Endothelial cell (in vitro differentiated cells): ENCODE results near the gene ARID1B. TPM values are rescaled to one million over a fixed set of nuclear protein-coding genes. Genes with fewer than 3 reads are reported as not detected.

ENCODE experiments used
- DNase-seq: peaks from one replicate; pipeline ENCODE4 v3.0.0; 2021; ENCODE audit warnings: low spot score
- H3K27ac Mint-ChIP-seq: one replicate; pipeline ENCODE4 v1.8.0; 2021; ENCODE audit warnings: mixed read lengths, inconsistent platforms; ENCODE audit not compliant: unreplicated experiment
- H3K27me3 Mint-ChIP-seq: one replicate; pipeline ENCODE4 v1.8.0; 2021; ENCODE audit warnings: mild to moderate bottlenecking, moderate library complexity, mixed read lengths, inconsistent platforms; ENCODE audit not compliant: unreplicated experiment
- H3K36me3 Mint-ChIP-seq: one replicate; pipeline ENCODE4 v1.8.0; 2021; ENCODE audit warnings: mild to moderate bottlenecking, low read depth, mixed read lengths, inconsistent platforms; ENCODE audit not compliant: unreplicated experiment
- H3K4me1 Mint-ChIP-seq: one replicate; pipeline ENCODE4 v1.8.0; 2021; ENCODE audit warnings: mild to moderate bottlenecking, mixed read lengths, inconsistent platforms; ENCODE audit not compliant: unreplicated experiment
- H3K4me3 Mint-ChIP-seq: one replicate; pipeline ENCODE4 v1.8.0; 2021; ENCODE audit warnings: mild to moderate bottlenecking, mixed read lengths, inconsistent platforms; ENCODE audit not compliant: unreplicated experiment
- H3K9me3 Mint-ChIP-seq: one replicate; pipeline ENCODE4 v1.8.0; 2021; ENCODE audit warnings: mixed read lengths, inconsistent platforms; ENCODE audit not compliant: unreplicated experiment
- CTCF ChIP-seq: fragments of 200-600 bp; sonication (generic); IDR thresholded peaks from one replicate; pipeline ENCODE4 v1.5.0; 2021; ENCODE audit warnings: antibody characterized with exemption; ENCODE audit not compliant: unreplicated experiment
- total RNA-seq: library from RNA; stranded (reverse); fragmentation: NEBNext Ultra II Directional; extraction: Animal tissue kit (Norgen Biotek cat#: 25700); gene quantifications from one replicate; pipeline ENCODE4 v1.2.1, GENCODE V29; 2021; ENCODE audit not compliant: unreplicated experiment

Gene ARID1B
- total RNA-seq, 1 donor from 2014 or later = 104 TPM

GRCh38 chr6:157226761-157227160 lies 449.6 kb downstream of the ARID1B start:
- no peak for DNase-seq
- peaks cover 13% of the 10 kb centered on the region for H3K27me3 Mint-ChIP-seq
- peaks cover 8% of the 10 kb centered on the region for H3K36me3 Mint-ChIP-seq
- H3K27ac Mint-ChIP-seq = no peak overlapping the region
- no peaks in the 10 kb centered on the region for H3K4me1 Mint-ChIP-seq
- no peaks in the 10 kb centered on the region for H3K9me3 Mint-ChIP-seq
- H3K4me3 Mint-ChIP-seq = no peak overlapping the region
- TF ChIP-seq CTCF = no peak

- H3K27me3 Mint-ChIP-seq = peaks cover 10% of the 10 kb centered on the region
- H3K4me3 Mint-ChIP-seq = no peak overlapping the region
- no peaks in the 10 kb centered on the region for H3K9me3 Mint-ChIP-seq
- no peak for DNase-seq
- H3K27ac Mint-ChIP-seq = no peak overlapping the region
- peaks cover 8% of the 10 kb centered on the region for H3K36me3 Mint-ChIP-seq
- peak; percentile 58 for TF ChIP-seq CTCF
- no peaks in the 10 kb centered on the region for H3K4me1 Mint-ChIP-seq
These were observed 450.3 kb downstream of the ARID1B start for GRCh38 chr6:157227202-157228166.

- Mint-ChIP-seq H3K27ac (no peak overlapping the region), H3K27me3 (peaks cover 11% of the 10 kb centered on the region), H3K36me3 (peaks cover 6% of the 10 kb centered on the region), H3K4me3 (no peak overlapping the region), H3K4me1 (no peaks in the 10 kb centered on the region), H3K9me3 (no peaks in the 10 kb centered on the region)
- TF ChIP-seq CTCF = no peak
- no peak for DNase-seq
These were observed 451.4 kb downstream of the ARID1B start for GRCh38 chr6:157228426-157229131.

GRCh38 chr6:157229132-157229618 lies 452.0 kb downstream of the ARID1B start:
- H3K27ac Mint-ChIP-seq = no peak overlapping the region
- no peaks in the 10 kb centered on the region for H3K9me3 Mint-ChIP-seq
- peaks cover 16% of the 10 kb centered on the region for H3K27me3 Mint-ChIP-seq
- no peaks in the 10 kb centered on the region for H3K4me1 Mint-ChIP-seq
- DNase-seq = no peak
- H3K4me3 Mint-ChIP-seq = no peak overlapping the region
- peaks cover 3% of the 10 kb centered on the region for H3K36me3 Mint-ChIP-seq
- no peak for TF ChIP-seq CTCF
